HepG2 (cell line): Measurements from ENCODE around the gene SART1. TPM values are rescaled to one million over a fixed set of nuclear protein-coding genes. Genes with fewer than 3 reads are reported as not detected.

Experiments
- BHLHE40 ChIP-seq: IDR thresholded peaks from 2 replicates; pipeline ENCODE4 v1.6.1; 2011; ENCODE audit warnings: low read length, improper control_type of control experiment
- DRAP1 ChIP-seq: IDR thresholded peaks from 2 replicates; pipeline ENCODE4 v1.6.1; 2016; ENCODE audit warnings: missing genetic modification reagents, missing compliant biosample characterization
- FUBP1 ChIP-seq: sonication (generic); formaldehyde crosslinking; IDR thresholded peaks from 2 replicates; pipeline ENCODE4 v1.5.1; 2020; ENCODE audit warnings: missing genetic modification reagents, mild to moderate bottlenecking, borderline replicate concordance
- MAFF ChIP-seq: IDR thresholded peaks from 2 replicates; pipeline ENCODE4 v1.6.1; 2011; ENCODE audit warnings: low read depth, low read length, improper control_type of control experiment
- REPIN1 ChIP-seq: sonication (generic); formaldehyde crosslinking; IDR thresholded peaks from 2 replicates; pipeline ENCODE4 v1.8.0; 2022; ENCODE audit warnings: missing genetic modification reagents, low read depth, mild to moderate bottlenecking, borderline replicate concordance
- SP1 ChIP-seq, 2 experiments: fragments of 450-650 bp in 1 of 2; sonication (generic) in 1 of 2; formaldehyde crosslinking in 1 of 2; IDR thresholded peaks; 2 replicates each; pipeline versions ENCODE4 v1.4.0 to v1.6.1; 2016 to 2020; ENCODE audit warnings: missing genetic modification reagents in 1 of 2
- ZBTB42 ChIP-seq: sonication (generic); formaldehyde crosslinking; IDR thresholded peaks from 2 replicates; pipeline ENCODE4 v1.5.0; 2020; ENCODE audit warnings: mild to moderate bottlenecking, missing genetic modification reagents
- ZC3H13 ChIP-seq: sonication (generic); formaldehyde crosslinking; IDR thresholded peaks from 2 replicates; pipeline ENCODE4 v1.8.1; 2023; ENCODE audit warnings: mild to moderate bottlenecking, missing genetic modification reagents, moderate library complexity
- ZNF121 ChIP-seq: sonication (generic); formaldehyde crosslinking; IDR thresholded peaks from 2 replicates; pipeline ENCODE4 v1.5.0; 2020; ENCODE audit warnings: mild to moderate bottlenecking, missing genetic modification reagents
- ZNF160 ChIP-seq: sonication (generic); formaldehyde crosslinking; IDR thresholded peaks from 2 replicates; pipeline ENCODE4 v1.8.0; 2022; ENCODE audit warnings: mild to moderate bottlenecking, inconsistent platforms, missing genetic modification reagents
- ZNF362 ChIP-seq: sonication (generic); formaldehyde crosslinking; IDR thresholded peaks from 2 replicates; pipeline ENCODE4 v1.4.0; 2020; ENCODE audit warnings: missing genetic modification reagents, mild to moderate bottlenecking, borderline replicate concordance
- ZNF431 ChIP-seq: sonication (generic); formaldehyde crosslinking; IDR thresholded peaks from 2 replicates; pipeline ENCODE4 v1.9.0; 2022; ENCODE audit warnings: missing genetic modification reagents, low read depth, mild to moderate bottlenecking, borderline replicate concordance
- ZNF598 ChIP-seq: sonication (generic); formaldehyde crosslinking; IDR thresholded peaks from 2 replicates; pipeline ENCODE4 v1.5.1; 2020; ENCODE audit warnings: mild to moderate bottlenecking, missing genetic modification reagents, borderline replicate concordance
- polyA plus RNA-seq, 8 experiments: library from polyadenylated mRNA; depleted of rRNA in 3 of 8; stranded (reverse) in 7 of 8; unstranded in 1 of 8; fragments of >200 nt; fragmentation: Illumina TruSeq in 4 of 8; extraction: Trizol in 4 of 8; gene quantifications; 2 replicates each; pipeline versions ENCODE4 v1.2.1 to v1.2.3, GENCODE V29; 2011 to 2016; ENCODE audit warnings: low read depth in 4 of 8, missing spikeins in 1 of 8, mixed read lengths in 1 of 8; ENCODE audit not compliant: insufficient read depth in 1 of 8
- total RNA-seq, 5 experiments: library from RNA; depleted of rRNA; stranded (reverse); fragments of >200 nt; fragmentation: Illumina TruSeq; extraction: Trizol; gene quantifications; 2 replicates each; pipeline ENCODE4 v1.2.3, GENCODE V29; 2016; ENCODE audit warnings: low read depth in 1 of 5
- TF ChIP-seq, protein P1 (sequence below): IDR thresholded peaks from 2 replicates; pipeline ENCODE4 v1.6.1; 2012; ENCODE audit warnings: low read depth, low read length, improper control_type of control experiment
- TF ChIP-seq, protein P2 (sequence below): sonication (generic); formaldehyde crosslinking; IDR thresholded peaks from 2 replicates; pipeline ENCODE4 v1.5.0; 2020; ENCODE audit warnings: mild to moderate bottlenecking, missing genetic modification reagents
- TF ChIP-seq, protein P3 (sequence below): IDR thresholded peaks from 2 replicates; pipeline ENCODE4 v1.6.1; 2012; ENCODE audit warnings: low read length, improper control_type of control experiment

The SART1 gene
- total and polyA plus RNA-seq, 2 of the 13 experiments (the other 11 are each of a cell fraction or from before 2014, with no cell fraction given) = 11.3 to 22.5 TPM

DNA sequence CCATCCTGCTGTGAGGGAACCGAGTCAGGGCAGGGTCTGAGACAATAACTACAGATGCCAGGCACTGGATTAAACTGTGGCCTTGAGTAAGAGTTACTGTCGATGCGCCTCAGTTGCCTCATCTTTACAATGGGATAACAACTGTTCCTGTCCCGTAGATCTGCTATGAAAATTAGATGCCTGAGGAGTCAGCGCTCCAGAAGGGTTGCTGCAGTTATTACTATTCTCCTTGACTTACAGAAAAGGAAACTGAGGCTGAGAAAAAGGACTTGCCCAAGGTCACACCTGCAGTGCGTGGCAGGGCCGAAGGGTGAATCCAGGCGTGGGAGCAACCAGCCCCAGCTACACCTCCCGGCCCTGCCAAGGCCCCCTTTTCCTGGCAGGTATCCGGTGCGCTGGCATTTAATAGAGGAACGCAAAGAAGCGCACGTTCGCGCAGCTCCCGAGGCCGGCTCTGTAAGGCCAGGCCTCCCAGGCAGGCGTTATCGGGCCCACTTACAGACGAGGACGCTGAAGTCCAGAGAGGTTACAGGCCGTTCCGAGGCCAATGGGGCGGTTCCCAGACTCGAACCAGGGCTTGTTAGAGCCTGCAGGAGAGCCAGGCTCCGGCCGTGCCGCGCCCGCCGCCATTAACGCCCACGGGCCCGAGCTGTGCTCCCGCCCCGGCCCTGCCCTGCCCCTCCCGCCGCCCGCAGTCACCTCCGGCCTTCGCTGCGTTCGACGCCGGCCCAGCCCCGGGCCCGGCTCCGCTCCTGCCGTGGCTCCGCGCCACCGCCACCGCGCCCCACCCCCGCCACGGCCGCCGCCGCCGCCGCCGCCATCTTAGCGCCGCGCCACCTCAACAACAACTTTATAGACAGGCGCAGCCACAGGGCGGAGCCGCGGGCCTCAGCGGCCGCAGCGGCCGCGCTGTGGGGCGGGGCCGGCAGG, 43.1 kb upstream of the SART1 start, which contains the start of gene C11orf68 (continued):
- no peak for TF ChIP-seq REPIN1 (CRISPR knock-in tag)
- TF ChIP-seq DRAP1 (CRISPR knock-in tag) = peak; percentile 85; the same call in 1 of the 2 replicates
- TF ChIP-seq ZNF598 (CRISPR knock-in tag) = no peak
- no peak for TF ChIP-seq ZNF121 (CRISPR knock-in tag)
- TF ChIP-seq SP1 (IDR thresholded peaks at IDR 0.05) = no peak
- no peak for TF ChIP-seq SP1 (CRISPR knock-in tag; IDR thresholded peaks at IDR 0.05)
- TF ChIP-seq MAFF = no peak
- no peak for TF ChIP-seq ZNF160 (CRISPR knock-in tag)
- TF ChIP-seq ZNF431 = no peak
- no peak for TF ChIP-seq ZC3H13
- TF ChIP-seq, protein P1, sequence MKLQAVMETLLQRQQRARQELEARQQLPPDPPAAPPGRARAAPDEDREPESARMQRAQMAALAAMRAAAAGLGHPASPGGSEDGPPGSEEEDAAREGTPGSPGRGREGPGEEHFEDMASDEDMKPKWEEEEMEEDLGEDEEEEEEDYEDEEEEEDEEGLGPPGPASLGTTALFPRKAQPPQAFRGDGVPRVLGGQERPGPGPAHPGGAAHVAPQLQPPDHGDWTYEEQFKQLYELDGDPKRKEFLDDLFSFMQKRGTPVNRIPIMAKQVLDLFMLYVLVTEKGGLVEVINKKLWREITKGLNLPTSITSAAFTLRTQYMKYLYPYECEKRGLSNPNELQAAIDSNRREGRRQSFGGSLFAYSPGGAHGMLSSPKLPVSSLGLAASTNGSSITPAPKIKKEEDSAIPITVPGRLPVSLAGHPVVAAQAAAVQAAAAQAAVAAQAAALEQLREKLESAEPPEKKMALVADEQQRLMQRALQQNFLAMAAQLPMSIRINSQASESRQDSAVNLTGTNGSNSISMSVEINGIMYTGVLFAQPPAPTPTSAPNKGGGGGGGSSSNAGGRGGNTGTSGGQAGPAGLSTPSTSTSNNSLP = no peak
- TF ChIP-seq BHLHE40 = no peak
- no peak for TF ChIP-seq ZBTB42 (CRISPR knock-in tag)
- TF ChIP-seq, protein P2, sequence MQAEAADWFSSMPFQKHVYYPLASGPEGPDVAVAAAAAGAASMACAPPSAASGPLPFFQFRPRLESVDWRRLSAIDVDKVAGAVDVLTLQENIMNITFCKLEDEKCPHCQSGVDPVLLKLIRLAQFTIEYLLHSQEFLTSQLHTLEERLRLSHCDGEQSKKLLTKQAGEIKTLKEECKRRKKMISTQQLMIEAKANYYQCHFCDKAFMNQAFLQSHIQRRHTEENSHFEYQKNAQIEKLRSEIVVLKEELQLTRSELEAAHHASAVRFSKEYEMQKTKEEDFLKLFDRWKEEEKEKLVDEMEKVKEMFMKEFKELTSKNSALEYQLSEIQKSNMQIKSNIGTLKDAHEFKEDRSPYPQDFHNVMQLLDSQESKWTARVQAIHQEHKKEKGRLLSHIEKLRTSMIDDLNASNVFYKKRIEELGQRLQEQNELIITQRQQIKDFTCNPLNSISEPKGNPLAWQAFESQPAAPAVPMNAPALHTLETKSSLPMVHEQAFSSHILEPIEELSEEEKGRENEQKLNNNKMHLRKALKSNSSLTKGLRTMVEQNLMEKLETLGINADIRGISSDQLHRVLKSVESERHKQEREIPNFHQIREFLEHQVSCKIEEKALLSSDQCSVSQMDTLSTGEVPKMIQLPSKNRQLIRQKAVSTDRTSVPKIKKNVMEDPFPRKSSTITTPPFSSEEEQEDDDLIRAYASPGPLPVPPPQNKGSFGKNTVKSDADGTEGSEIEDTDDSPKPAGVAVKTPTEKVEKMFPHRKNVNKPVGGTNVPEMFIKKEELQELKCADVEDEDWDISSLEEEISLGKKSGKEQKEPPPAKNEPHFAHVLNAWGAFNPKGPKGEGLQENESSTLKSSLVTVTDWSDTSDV (CRISPR knock-in tag) = no peak
- TF ChIP-seq, protein P3, sequence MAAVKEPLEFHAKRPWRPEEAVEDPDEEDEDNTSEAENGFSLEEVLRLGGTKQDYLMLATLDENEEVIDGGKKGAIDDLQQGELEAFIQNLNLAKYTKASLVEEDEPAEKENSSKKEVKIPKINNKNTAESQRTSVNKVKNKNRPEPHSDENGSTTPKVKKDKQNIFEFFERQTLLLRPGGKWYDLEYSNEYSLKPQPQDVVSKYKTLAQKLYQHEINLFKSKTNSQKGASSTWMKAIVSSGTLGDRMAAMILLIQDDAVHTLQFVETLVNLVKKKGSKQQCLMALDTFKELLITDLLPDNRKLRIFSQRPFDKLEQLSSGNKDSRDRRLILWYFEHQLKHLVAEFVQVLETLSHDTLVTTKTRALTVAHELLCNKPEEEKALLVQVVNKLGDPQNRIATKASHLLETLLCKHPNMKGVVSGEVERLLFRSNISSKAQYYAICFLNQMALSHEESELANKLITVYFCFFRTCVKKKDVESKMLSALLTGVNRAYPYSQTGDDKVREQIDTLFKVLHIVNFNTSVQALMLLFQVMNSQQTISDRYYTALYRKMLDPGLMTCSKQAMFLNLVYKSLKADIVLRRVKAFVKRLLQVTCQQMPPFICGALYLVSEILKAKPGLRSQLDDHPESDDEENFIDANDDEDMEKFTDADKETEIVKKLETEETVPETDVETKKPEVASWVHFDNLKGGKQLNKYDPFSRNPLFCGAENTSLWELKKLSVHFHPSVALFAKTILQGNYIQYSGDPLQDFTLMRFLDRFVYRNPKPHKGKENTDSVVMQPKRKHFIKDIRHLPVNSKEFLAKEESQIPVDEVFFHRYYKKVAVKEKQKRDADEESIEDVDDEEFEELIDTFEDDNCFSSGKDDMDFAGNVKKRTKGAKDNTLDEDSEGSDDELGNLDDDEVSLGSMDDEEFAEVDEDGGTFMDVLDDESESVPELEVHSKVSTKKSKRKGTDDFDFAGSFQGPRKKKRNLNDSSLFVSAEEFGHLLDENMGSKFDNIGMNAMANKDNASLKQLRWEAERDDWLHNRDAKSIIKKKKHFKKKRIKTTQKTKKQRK = no peak
- no peak for TF ChIP-seq FUBP1 (CRISPR knock-in tag)
- TF ChIP-seq ZNF362 = no peak
